ENCODE measurements around the gene UBE3D.

DNA sequence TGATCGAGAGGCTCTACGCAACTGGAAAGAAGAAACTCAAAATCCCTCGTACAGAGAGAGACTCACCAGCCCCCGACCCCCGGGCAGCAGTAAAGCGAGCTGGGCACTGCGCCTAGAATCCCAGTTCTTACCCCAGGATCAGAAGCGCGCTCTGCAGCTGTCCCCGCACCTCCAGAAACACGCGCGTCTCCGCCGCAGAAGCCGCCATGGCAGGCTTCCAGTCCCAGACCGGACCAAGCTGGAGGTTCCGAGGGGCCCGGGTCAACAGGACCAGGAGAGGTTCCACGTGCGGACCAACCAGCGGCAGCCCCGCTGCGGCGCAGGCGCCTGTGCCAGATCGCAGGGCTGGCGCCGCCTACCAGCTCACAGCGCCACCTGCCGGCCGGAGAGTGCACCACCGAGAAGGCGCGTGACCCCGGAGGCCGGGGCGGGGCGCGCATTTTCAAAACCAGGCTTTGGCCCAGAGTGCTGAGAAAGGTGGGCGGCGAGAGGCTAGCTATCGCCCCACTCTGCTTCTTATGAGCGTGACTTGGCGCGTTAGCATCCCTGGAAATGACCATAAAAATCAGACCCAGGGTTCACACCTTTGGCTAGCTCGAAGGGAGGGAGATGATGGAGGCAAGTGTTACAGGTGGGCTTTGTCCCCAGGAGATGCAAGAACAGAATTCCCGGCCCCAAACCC is at the start of gene UBE3D:
- TF ChIP-seq POLR2AphosphoS5 (IDR thresholded peaks at IDR 0.05; ENCODE audit: borderline replicate concordance, low read depth, low read length) (peak; percentile 91), EZH2 (IDR thresholded peaks at IDR 0.05) (no peak)
